ENCODE data around the gene TOR1AIP1.

TOR1AIP1 gene

GRCh38 chr1:179857009-179857408 lies 25.1 kb upstream of the TOR1AIP1 start:
- no peak overlapping the region for H3K4me3 ChIP-seq (ENCODE audit: control insufficient read depth, low read depth, low read length)
- TF ChIP-seq, protein P1, sequence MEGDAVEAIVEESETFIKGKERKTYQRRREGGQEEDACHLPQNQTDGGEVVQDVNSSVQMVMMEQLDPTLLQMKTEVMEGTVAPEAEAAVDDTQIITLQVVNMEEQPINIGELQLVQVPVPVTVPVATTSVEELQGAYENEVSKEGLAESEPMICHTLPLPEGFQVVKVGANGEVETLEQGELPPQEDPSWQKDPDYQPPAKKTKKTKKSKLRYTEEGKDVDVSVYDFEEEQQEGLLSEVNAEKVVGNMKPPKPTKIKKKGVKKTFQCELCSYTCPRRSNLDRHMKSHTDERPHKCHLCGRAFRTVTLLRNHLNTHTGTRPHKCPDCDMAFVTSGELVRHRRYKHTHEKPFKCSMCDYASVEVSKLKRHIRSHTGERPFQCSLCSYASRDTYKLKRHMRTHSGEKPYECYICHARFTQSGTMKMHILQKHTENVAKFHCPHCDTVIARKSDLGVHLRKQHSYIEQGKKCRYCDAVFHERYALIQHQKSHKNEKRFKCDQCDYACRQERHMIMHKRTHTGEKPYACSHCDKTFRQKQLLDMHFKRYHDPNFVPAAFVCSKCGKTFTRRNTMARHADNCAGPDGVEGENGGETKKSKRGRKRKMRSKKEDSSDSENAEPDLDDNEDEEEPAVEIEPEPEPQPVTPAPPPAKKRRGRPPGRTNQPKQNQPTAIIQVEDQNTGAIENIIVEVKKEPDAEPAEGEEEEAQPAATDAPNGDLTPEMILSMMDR (conservative IDR thresholded peaks at IDR 0.05; ENCODE audit: control insufficient read depth, insufficient read depth, low read depth, low read length), result no peak
- no peak for DNase-seq (ENCODE audit: low read depth)

- TF ChIP-seq, protein P1 (conservative IDR thresholded peaks at IDR 0.05; ENCODE audit: control insufficient read depth, insufficient read depth, low read depth, low read length), result no peak
- H3K4me3 ChIP-seq (ENCODE audit: control insufficient read depth, low read depth, low read length), result no peak overlapping the region
- DNase-seq (ENCODE audit: low read depth), result no peak
Observed at GRCh38 chr1:179860652-179861051, 21.4 kb upstream of the TOR1AIP1 start.

- TF ChIP-seq, protein P1 (conservative IDR thresholded peaks at IDR 0.05; ENCODE audit: control insufficient read depth, insufficient read depth, low read depth, low read length), result no peak
- DNase-seq (ENCODE audit: low read depth), result no peak
- H3K4me3 ChIP-seq (ENCODE audit: control insufficient read depth, low read depth, low read length), result no peak overlapping the region
Observed at GRCh38 chr1:179865377-179865776, 16.7 kb upstream of the TOR1AIP1 start.

DNA sequence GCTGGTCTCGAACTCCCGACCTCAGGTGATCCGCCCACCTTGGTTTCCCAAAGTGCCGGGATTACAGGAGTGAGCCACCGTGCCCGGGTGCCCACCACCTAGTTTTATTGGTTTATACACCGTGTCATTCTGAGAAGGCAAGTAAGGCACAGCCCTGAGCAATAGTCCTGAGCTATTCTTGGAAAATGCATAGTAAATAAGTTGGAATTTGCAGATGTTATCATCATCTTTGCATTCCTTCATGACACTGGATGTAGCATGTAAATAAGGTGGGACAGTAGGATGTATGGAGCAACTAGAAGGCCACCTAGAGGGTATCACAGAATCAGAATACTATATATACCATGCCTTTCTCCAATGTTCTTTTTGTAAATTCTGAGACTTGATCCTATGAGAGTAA lies 15.5 kb upstream of the TOR1AIP1 start:
- TF ChIP-seq, protein P1 (conservative IDR thresholded peaks at IDR 0.05; ENCODE audit: control insufficient read depth, insufficient read depth, low read depth, low read length), result no peak
- H3K4me3 ChIP-seq (ENCODE audit: control insufficient read depth, low read depth, low read length), result no peak overlapping the region
- no peak for DNase-seq (ENCODE audit: low read depth)

DNA sequence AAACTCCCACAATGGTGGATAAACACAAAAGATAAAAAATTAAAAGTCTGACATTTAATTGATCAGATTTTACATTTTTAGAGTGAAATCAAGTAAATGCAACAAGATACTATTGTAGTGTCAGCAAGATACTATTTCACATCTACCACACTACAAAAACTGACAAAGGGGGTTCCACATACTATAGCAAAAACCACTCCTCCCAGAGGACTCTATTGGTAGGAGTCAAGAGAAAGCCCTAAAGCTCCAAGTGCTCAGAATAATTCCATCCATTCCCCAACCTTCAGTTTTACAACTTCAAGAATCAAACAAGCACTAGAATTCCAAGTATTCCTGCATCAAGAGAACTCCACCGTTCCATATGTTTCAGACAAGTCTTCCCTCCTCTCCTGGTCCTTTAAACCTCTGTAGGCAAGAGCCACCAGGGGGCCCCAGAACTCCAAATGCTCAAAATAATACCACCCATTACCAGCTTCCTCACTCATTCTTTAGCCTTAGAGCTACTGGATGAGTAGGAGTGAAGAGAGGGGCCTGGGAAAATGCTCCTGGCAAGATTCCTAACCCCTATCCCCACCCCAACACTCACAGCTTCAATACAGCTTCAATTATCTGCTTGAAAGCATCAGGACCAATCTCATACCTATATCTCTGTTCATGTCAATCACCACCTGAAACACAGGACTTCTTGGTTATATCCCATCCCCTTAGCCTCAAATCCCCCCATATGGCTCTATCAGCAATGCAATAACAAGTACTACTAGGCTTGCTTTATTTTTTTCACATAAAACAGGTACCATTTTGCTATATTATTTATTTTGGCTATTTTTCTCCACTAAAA lies 14.4 kb upstream of the TOR1AIP1 start:
- TF ChIP-seq, protein P1 (conservative IDR thresholded peaks at IDR 0.05; ENCODE audit: control insufficient read depth, insufficient read depth, low read depth, low read length), result peak; percentile 74
- peak; percentile 49 for DNase-seq (ENCODE audit: low read depth)
- H3K4me3 ChIP-seq (ENCODE audit: control insufficient read depth, low read depth, low read length), result no peak overlapping the region

GRCh38 chr1:179870870-179871269 lies 11.2 kb upstream of the TOR1AIP1 start:
- TF ChIP-seq, protein P1 (conservative IDR thresholded peaks at IDR 0.05; ENCODE audit: control insufficient read depth, insufficient read depth, low read depth, low read length), result no peak
- no peak for DNase-seq (ENCODE audit: low read depth)
- no peak overlapping the region for H3K4me3 ChIP-seq (ENCODE audit: control insufficient read depth, low read depth, low read length)
